Glutamatergic neuron (in vitro differentiated cells): ENCODE results near the gene GNG7. TPM values are rescaled to one million over a fixed set of nuclear protein-coding genes. Genes with fewer than 3 reads are reported as not detected.
A peak's percentile ranks its signal among the peaks of the same experiment; 100 is the strongest.
"Not testable (repeated sequence)": the region's sequence is repeated elsewhere in the genome, so short reads cannot be mapped to it uniquely, and the experiment has no call there.

Experiments
- DNase-seq: peaks from one replicate; pipeline ENCODE4 v3.0.0; 2022
- H3K27ac Mint-ChIP-seq: one replicate; pipeline ENCODE4 v1.8.0; 2020; ENCODE audit warnings: mild to moderate bottlenecking, mixed read lengths, inconsistent platforms; ENCODE audit not compliant: unreplicated experiment
- H3K27me3 Mint-ChIP-seq: one replicate; pipeline ENCODE4 v1.8.0; 2020; ENCODE audit warnings: mild to moderate bottlenecking, moderate library complexity, mixed read lengths, inconsistent platforms; ENCODE audit not compliant: unreplicated experiment
- H3K36me3 Mint-ChIP-seq: one replicate; pipeline ENCODE4 v1.8.0; 2020; ENCODE audit warnings: mild to moderate bottlenecking, mixed read lengths, inconsistent platforms; ENCODE audit not compliant: unreplicated experiment
- H3K4me1 Mint-ChIP-seq: one replicate; pipeline ENCODE4 v1.8.0; 2020; ENCODE audit warnings: mild to moderate bottlenecking, low read depth, mixed read lengths, inconsistent platforms; ENCODE audit not compliant: unreplicated experiment
- H3K4me3 Mint-ChIP-seq: one replicate; pipeline ENCODE4 v1.8.0; 2020; ENCODE audit warnings: mild to moderate bottlenecking, mixed read lengths, inconsistent platforms; ENCODE audit not compliant: unreplicated experiment
- H3K9me3 Mint-ChIP-seq: one replicate; pipeline ENCODE4 v1.8.0; 2020; ENCODE audit warnings: mild to moderate bottlenecking, moderate library complexity, mixed read lengths, inconsistent platforms; ENCODE audit not compliant: unreplicated experiment
- total RNA-seq: library from RNA; stranded (reverse); fragmentation: NEBNext Ultra II Directional; extraction: Animal tissue kit (Norgen Biotek cat#: 25700); gene quantifications from one replicate; pipeline ENCODE4 v1.2.1, GENCODE V29; 2021; ENCODE audit not compliant: unreplicated experiment
- TF ChIP-seq, protein P1 (sequence below): fragments of 200-600 bp; sonication (generic); IDR thresholded peaks from one replicate; pipeline ENCODE4 v1.5.0; 2021; ENCODE audit not compliant: partially characterized antibody, unreplicated experiment

GNG7 gene
- total RNA-seq, 1 donor from 2014 or later: 8.0 TPM

DNA sequence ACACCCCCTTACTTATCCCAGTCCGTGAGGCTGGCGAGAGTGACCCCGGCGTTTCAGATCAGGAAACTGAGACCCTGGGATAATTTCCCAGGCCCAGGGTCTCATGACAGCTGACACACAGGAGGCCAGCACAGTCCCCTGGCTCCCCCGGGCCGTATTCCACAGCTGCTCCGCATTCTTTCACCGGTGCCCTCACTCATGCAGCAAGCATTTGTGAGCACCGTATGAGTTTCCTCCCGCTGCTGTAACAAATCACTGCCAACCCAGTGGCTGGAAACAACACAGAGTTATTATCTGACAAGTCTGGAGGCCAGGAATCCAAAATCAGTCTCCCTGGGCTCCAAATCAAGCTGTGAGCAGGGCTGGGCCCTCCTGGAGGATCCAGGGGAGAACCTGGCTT, 205.3 kb downstream of the GNG7 start:
- Mint-ChIP-seq H3K4me1 (peaks cover 5% of the 10 kb centered on the region), H3K9me3 (peaks cover 2% of the 10 kb centered on the region), H3K27ac (no peak overlapping the region), H3K27me3 (peaks cover 4% of the 10 kb centered on the region), H3K36me3 (no peaks in the 10 kb centered on the region), H3K4me3 (no peak overlapping the region)
- DNase-seq: no peak
- TF ChIP-seq, protein P1, sequence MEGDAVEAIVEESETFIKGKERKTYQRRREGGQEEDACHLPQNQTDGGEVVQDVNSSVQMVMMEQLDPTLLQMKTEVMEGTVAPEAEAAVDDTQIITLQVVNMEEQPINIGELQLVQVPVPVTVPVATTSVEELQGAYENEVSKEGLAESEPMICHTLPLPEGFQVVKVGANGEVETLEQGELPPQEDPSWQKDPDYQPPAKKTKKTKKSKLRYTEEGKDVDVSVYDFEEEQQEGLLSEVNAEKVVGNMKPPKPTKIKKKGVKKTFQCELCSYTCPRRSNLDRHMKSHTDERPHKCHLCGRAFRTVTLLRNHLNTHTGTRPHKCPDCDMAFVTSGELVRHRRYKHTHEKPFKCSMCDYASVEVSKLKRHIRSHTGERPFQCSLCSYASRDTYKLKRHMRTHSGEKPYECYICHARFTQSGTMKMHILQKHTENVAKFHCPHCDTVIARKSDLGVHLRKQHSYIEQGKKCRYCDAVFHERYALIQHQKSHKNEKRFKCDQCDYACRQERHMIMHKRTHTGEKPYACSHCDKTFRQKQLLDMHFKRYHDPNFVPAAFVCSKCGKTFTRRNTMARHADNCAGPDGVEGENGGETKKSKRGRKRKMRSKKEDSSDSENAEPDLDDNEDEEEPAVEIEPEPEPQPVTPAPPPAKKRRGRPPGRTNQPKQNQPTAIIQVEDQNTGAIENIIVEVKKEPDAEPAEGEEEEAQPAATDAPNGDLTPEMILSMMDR: no peak

DNA sequence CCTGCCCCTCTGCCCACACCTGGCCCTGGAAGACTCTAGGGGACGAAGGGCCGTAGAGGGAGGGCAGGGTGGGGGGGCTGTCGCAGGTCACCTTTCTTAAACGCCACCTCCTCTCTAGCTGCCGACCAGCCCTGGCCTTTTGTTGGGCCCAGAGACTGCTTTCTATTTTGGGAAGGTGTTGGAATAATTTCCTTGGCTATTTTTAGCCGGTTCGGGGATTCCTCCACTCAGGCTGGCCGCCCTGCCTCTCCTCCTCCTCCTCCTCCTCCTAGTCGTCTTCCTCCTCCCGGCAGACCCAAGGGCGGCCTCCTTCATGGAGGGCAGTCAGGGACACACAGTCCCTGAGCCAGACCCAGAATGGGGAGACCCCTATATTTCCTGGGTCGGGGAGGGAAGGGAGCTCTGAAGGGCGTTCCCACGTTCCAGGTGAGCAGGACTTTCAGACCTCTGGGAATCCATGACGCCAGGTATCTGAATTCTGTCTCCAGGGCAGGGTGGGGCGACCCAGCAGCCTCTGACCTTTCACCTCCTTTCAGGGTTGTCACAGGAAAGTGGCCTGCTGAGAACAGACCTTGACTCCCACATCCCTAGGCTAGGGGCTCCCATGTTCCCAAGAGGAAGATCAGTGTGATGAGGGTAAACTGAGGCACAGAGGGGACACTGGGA, 206.7 kb downstream of the GNG7 start:
- Mint-ChIP-seq H3K4me1 (peaks cover 5% of the 10 kb centered on the region), H3K27ac (no peak overlapping the region)
- DNase-seq: no peak

DNA sequence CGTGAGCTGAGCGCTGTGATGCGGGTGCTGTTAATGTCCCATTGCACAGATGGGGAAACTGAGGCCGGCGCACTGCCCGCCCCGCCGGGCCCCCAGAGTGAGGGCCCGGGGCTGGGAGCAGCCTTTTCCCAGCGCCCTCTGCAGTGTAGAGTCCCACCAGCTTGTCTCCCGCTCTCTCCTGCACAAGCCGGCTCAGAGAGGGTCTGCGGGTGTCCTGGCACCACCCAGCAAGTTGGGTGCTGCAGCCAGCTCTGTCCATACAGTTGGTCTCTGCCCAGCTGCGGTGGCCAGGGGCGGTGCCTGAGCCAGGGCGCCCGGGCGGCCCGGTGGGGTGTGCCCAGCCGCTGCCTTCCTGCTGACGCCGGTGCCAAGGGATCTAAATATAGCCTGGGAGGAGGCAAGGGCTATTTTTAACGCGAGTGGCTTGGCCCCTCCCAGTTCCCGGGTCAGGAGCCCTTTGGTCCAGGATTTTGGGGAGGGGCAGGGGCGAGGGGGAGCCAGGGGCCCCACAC, 207.3 kb downstream of the GNG7 start:
- Mint-ChIP-seq H3K36me3 (no peaks in the 10 kb centered on the region), H3K9me3 (peaks cover 2% of the 10 kb centered on the region), H3K4me3 (no peak overlapping the region), H3K27ac (no peak overlapping the region), H3K27me3 (peaks cover 9% of the 10 kb centered on the region), H3K4me1 (peaks cover 4% of the 10 kb centered on the region)
- no peak for DNase-seq
- TF ChIP-seq, protein P1: no peak

More for the DNA sequence above, 206.7 kb downstream of the GNG7 start:
- Mint-ChIP-seq H3K9me3 (peaks cover 2% of the 10 kb centered on the region), H3K27me3 (peaks cover 9% of the 10 kb centered on the region), H3K4me3 (peak overlapping the region; percentile 46), H3K36me3 (no peaks in the 10 kb centered on the region)
- TF ChIP-seq, protein P1: no peak

DNA sequence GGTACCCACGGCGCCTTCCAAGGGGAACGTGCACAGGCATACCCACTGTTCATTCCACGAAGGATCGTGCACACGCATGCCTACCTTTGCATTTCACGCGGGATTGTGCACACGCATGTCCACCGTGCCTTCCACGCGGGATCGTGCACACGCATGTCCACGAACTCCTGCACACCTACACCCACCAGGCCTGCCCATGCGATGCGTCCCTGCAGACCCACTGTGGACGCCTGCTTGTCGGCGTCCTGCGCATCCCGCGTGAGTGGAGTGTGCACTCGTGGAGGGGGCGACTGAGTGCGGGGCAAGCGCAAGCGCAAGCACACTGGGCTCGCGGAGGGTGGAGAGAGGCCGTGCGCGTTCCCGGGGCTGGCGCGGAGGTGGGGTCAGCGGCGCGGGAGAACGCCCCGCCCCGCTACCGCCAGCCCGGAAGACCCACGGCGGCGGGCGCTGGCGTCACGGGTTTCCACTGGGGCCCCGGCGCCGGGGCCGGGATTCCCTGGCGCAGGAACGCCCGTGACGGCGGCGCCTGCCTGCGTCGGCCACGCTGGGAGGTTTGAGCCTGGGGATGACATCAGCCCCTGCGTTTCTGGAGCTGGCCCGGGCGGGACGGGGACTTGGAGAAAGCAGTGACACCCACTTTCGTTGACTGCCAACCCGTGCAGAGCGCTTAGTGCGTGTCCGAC, 207.9 kb downstream of the GNG7 start:
- H3K9me3 Mint-ChIP-seq: peaks cover 2% of the 10 kb centered on the region
- H3K4me1 Mint-ChIP-seq: no peaks in the 10 kb centered on the region
- DNase-seq: no peak
- TF ChIP-seq, protein P1: no peak
- peaks cover 12% of the 10 kb centered on the region for H3K27me3 Mint-ChIP-seq
- H3K27ac Mint-ChIP-seq: no peak overlapping the region
- peak overlapping the region; percentile 70 for H3K4me3 Mint-ChIP-seq
- no peaks in the 10 kb centered on the region for H3K36me3 Mint-ChIP-seq

DNA sequence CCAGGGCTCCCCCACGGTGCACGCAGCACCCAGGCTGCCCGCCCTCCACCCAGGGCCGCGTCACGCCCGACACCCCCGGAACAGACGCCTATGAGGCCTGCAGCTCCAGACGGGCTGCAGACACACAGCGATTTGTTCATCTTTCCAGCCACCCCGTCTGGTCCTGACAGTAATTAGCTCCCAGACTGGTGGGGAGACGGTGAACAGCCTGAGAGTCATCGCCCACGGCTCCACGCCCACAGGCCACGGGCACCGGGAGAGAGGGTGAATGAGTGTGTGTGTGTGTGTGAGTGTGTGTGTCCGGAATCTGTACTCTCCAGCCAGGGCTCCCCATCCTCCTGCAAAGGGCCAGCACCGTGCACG, 208.4 kb downstream of the GNG7 start:
- H3K27ac Mint-ChIP-seq: no peak overlapping the region
- DNase-seq: no peak

DNA sequence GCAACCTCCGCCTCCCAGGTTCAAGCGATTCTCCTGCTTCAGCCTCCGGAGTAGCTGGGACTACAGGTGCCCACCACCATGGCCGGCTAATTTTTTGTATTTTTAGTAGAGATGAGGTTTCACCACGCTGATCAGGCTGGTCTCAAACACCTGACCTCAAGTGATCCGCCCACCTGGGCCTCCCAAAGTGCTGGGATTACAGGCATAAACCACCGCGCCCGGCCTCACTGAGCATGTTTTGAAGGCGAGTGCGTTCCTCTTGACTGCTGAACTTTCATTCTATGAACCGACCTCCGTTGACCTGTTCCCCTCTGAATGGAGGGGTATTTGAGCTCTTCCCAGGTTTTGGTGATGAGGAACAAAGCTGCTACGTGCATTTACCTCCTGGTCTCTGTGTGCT, 209.0 kb downstream of the GNG7 start:
- not testable (repeated sequence) for H3K9me3 Mint-ChIP-seq, H3K27ac Mint-ChIP-seq, H3K36me3 Mint-ChIP-seq, H3K4me3 Mint-ChIP-seq, DNase-seq, H3K4me1 Mint-ChIP-seq
- peaks cover 14% of the 10 kb centered on the region for H3K27me3 Mint-ChIP-seq

More for the DNA sequence above, 208.4 kb downstream of the GNG7 start:
- Mint-ChIP-seq H3K4me1 (no peaks in the 10 kb centered on the region), H3K27me3 (peaks cover 14% of the 10 kb centered on the region), H3K9me3 (peaks cover 2% of the 10 kb centered on the region), H3K4me3 (peak overlapping the region; percentile 70), H3K36me3 (no peaks in the 10 kb centered on the region)
- TF ChIP-seq, protein P1: no peak
